ENCODE data around the gene LGALS13.

DNA sequence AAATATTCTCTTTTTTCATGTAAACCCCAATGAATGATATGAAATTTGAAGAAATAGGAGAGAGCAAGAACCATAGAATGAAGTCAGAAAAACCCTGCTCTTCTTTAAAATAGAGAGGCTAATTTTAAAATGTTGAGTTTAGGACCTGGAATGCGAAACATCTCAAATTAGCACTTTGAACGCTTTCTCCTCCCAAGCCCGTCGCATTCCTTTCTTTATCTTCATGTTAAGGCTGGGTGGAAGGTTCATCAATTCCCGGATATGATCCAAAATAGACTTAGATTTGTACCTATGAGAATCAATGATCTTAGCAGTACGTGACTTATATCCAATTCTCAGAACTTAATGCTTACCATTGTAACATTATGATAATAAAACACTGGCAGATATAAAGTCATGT, 29.3 kb downstream of the LGALS13 start:
- TF ChIP-seq, protein P1, sequence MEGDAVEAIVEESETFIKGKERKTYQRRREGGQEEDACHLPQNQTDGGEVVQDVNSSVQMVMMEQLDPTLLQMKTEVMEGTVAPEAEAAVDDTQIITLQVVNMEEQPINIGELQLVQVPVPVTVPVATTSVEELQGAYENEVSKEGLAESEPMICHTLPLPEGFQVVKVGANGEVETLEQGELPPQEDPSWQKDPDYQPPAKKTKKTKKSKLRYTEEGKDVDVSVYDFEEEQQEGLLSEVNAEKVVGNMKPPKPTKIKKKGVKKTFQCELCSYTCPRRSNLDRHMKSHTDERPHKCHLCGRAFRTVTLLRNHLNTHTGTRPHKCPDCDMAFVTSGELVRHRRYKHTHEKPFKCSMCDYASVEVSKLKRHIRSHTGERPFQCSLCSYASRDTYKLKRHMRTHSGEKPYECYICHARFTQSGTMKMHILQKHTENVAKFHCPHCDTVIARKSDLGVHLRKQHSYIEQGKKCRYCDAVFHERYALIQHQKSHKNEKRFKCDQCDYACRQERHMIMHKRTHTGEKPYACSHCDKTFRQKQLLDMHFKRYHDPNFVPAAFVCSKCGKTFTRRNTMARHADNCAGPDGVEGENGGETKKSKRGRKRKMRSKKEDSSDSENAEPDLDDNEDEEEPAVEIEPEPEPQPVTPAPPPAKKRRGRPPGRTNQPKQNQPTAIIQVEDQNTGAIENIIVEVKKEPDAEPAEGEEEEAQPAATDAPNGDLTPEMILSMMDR (IDR thresholded peaks at IDR 0.05) = no peak
- TF ChIP-seq POLR2AphosphoS5 (IDR thresholded peaks at IDR 0.05) = no peak
- TF ChIP-seq POLR2A (IDR thresholded peaks at IDR 0.05) = no peak
